Activated CD8-positive, alpha-beta memory T cell treated with anti-CD3 and anti-CD28 coated beads, Interleukin-2, amount 10 ng/mL, durations not matched to agents 7 days and 5 days (primary cell): ENCODE data around the gene ADAMTSL1. TPM values are rescaled to one million over a fixed set of nuclear protein-coding genes. Genes with fewer than 3 reads are reported as not detected.

Experiments
- ATAC-seq: fragments of 150-1000 bp; cut with Tn5 transposase; one replicate; pipeline ENCODE4 v1.10.0; 2021; ENCODE audit warnings: moderate library complexity
- CTCF ChIA-PET: fragments of 350-600 bp; sonication (Branson Sonifier 250); formaldehyde crosslinking; loops from one replicate; lab custom pipeline; 2021; ENCODE audit warnings: antibody characterized with exemption; lab: Charles Lee
- DNase-seq: peaks from one replicate; pipeline ENCODE4 v3.0.0-alpha.2; 2020
- H3K27ac Mint-ChIP-seq: one replicate; pipeline ENCODE4 v1.8.0; 2021; ENCODE audit warnings: mild to moderate bottlenecking, mixed read lengths
- H3K27me3 Mint-ChIP-seq: one replicate; pipeline ENCODE4 v1.8.0; 2021; ENCODE audit warnings: mixed read lengths
- H3K36me3 Mint-ChIP-seq: one replicate; pipeline ENCODE4 v1.8.0; 2021; ENCODE audit warnings: mild to moderate bottlenecking, mixed read lengths
- H3K4me1 Mint-ChIP-seq: one replicate; pipeline ENCODE4 v1.8.0; 2021; ENCODE audit warnings: mixed read lengths
- H3K4me3 Mint-ChIP-seq: one replicate; pipeline ENCODE4 v1.8.0; 2021; ENCODE audit warnings: mild to moderate bottlenecking, moderate library complexity, mixed read lengths
- H3K9me3 Mint-ChIP-seq: one replicate; pipeline ENCODE4 v1.8.0; 2022; ENCODE audit warnings: low read depth, mixed read lengths
- total RNA-seq, 2 experiments: library from RNA; stranded (reverse); gene quantifications; one replicate each; pipeline ENCODE4 v1.2.3, GENCODE V29; 2021

ADAMTSL1 gene
- total RNA-seq, 2 experiments from 2014 or later: not detected

DNA sequence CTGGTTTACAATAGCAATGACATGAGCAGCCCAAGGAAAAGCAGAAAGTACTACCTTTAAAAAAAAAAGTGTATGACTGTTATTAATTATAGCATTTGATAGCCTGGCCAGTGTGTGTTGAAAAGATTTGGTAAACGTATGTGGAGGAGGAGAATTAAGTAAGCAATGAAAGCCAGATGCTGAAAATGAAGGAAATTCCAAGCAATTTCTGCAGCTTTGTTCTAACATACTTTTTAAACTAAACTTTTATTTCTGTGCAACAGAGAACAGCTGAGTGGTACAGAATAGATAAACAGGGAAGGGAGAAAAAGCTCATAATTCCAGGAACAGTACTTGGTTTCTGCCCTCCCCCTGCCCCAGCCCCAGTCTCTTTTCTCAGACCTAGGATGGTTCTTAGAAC lies 252.6 kb downstream of the ADAMTSL1 start:
- Mint-ChIP-seq H3K4me3 (no peak overlapping the region), H3K4me1 (no peaks in the 10 kb centered on the region), H3K36me3 (no peaks in the 10 kb centered on the region), H3K9me3 (no peaks in the 10 kb centered on the region), H3K27me3 (no peaks in the 10 kb centered on the region), H3K27ac (no peak overlapping the region)
- DNase-seq: no peak
- CTCF ChIA-PET: no interaction called here
- no peak for ATAC-seq

DNA sequence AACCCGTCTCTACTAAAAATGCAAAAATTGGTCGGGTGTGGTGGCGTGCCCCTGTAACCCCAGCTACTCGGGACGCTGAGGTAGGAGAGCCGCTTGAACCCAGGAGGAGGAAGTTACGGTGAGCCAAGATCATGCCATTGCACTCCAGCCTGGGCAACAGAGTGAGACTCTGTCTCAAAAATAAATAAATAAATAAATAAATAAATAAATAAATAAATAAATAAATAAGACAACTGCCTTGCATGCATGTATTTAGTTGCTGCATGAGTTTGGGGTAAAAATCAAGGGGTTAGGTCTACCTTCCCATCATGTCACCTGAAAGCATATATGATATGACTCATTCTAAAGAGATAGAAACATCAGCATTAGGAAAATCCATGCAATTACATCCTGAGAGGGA lies 254.0 kb downstream of the ADAMTSL1 start:
- no peaks in the 10 kb centered on the region for H3K36me3 Mint-ChIP-seq
- H3K4me3 Mint-ChIP-seq: no peak overlapping the region
- H3K4me1 Mint-ChIP-seq: no peaks in the 10 kb centered on the region
- CTCF ChIA-PET: no interaction called here
- no peaks in the 10 kb centered on the region for H3K27me3 Mint-ChIP-seq
- no peaks in the 10 kb centered on the region for H3K9me3 Mint-ChIP-seq
- DNase-seq (no peak), ATAC-seq (no peak)
- no peak overlapping the region for H3K27ac Mint-ChIP-seq

DNA sequence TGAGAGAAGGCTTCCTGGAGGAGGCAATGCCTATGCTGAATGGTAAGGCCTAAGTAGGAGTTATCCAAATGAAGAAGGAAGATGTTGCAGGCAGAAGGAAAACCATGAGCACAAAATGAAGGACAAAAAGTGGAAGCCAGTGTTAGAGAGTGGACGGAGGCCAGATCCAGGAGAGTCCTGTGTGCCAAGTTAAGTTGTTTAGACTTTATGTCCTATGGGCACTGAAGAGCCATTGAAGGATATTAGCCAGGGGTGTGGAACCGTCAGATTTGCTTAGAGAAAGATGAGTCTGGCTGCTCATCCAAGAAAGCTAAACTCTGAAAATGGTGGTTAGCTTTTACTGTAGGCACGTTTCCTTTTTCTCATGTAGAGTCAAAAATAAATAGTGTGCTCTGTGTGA lies 254.7 kb downstream of the ADAMTSL1 start:
- Mint-ChIP-seq H3K36me3 (no peaks in the 10 kb centered on the region), H3K4me3 (no peak overlapping the region), H3K4me1 (no peaks in the 10 kb centered on the region), H3K9me3 (no peaks in the 10 kb centered on the region), H3K27me3 (no peaks in the 10 kb centered on the region), H3K27ac (no peak overlapping the region)
- no peak for DNase-seq
- CTCF ChIA-PET: no interaction called here
- ATAC-seq: no peak

DNA sequence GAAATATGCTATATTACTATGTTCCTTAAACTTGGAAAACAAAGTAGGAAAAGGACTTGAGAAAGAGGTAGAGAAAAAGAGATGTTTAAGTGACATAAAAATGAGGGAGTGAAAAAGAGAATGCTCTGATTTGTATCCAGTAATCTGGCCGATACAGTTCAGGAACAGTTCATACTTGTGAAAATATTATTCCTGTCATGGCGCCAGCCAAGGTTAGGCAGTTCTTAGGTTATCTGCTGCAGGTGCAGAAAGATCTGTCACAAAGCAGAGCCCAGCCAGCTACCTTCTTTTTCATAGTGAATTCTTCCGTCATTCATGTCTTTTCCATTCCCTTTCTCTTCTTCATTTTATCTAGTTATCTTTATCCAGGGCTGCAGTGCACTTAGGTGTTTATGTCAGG lies 256.3 kb downstream of the ADAMTSL1 start:
- CTCF ChIA-PET: no interaction called here
- no peaks in the 10 kb centered on the region for H3K9me3 Mint-ChIP-seq
- H3K27me3 Mint-ChIP-seq: no peaks in the 10 kb centered on the region
- DNase-seq (no peak), ATAC-seq (no peak)
- H3K4me1 Mint-ChIP-seq: no peaks in the 10 kb centered on the region
- no peaks in the 10 kb centered on the region for H3K36me3 Mint-ChIP-seq
- no peak overlapping the region for H3K4me3 Mint-ChIP-seq
- no peak overlapping the region for H3K27ac Mint-ChIP-seq

DNA sequence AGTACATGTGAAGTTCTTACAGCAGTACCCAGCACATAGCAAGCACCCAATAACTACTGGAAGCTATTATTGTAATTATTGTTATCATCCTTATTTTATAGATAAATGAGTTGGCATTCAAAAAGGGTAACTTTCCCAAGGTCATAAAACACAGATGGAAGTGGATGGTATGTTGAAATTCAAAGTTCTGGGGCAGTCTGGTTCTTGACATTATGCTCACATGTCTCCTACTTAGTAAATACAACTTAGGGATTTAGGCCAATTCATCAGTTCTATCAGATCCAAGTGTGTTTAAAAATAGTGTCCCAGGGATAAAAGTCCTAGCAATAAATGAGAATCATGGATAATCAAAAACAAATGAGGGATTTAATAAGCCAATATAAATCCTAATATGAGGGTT lies 265.2 kb downstream of the ADAMTSL1 start:
- DNase-seq: no peak
- Mint-ChIP-seq H3K4me1 (no peaks in the 10 kb centered on the region), H3K36me3 (no peaks in the 10 kb centered on the region), H3K27me3 (peaks cover 5% of the 10 kb centered on the region), H3K27ac (no peak overlapping the region), H3K4me3 (no peak overlapping the region), H3K9me3 (no peaks in the 10 kb centered on the region)
- CTCF ChIA-PET: no interaction called here
- no peak for ATAC-seq

DNA sequence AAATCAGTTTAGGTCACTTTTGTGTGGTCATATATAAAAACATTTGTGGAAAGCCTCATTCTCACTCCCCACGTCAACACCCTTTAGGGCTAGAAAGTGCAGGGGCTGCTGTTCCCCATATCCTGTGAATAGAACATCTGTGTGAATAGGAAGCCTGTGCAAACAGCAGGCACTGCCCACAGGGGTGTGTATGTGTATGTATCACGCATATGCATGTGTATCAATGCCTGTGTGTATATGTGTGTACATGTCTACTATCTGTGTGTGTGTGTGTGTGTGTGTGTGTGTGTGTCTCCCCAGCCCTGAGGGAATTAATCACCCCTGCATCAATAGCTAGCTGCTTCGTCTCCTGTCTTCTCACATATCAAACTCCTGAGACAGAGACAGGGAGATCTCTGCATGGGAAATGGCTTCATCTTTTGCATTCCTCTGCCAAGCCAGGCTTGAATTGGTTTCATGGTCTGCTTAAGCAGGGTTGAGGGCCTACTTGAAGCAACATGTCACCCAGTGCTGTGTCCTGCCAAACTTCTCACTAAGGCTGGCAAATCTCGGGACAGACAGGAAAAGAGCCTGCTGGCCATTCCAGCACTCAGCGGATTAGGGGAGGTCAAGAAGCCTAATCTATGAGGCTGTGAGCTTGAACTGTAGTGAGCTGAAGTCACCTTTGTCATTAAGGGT lies 265.8 kb downstream of the ADAMTSL1 start:
- H3K4me3 Mint-ChIP-seq: no peak overlapping the region
- H3K4me1 Mint-ChIP-seq: no peaks in the 10 kb centered on the region
- H3K9me3 Mint-ChIP-seq: no peaks in the 10 kb centered on the region
- DNase-seq (no peak), ATAC-seq (no peak)
- peaks cover 5% of the 10 kb centered on the region for H3K27me3 Mint-ChIP-seq
- CTCF ChIA-PET: no interaction called here
- H3K27ac Mint-ChIP-seq: no peak overlapping the region
- no peaks in the 10 kb centered on the region for H3K36me3 Mint-ChIP-seq

DNA sequence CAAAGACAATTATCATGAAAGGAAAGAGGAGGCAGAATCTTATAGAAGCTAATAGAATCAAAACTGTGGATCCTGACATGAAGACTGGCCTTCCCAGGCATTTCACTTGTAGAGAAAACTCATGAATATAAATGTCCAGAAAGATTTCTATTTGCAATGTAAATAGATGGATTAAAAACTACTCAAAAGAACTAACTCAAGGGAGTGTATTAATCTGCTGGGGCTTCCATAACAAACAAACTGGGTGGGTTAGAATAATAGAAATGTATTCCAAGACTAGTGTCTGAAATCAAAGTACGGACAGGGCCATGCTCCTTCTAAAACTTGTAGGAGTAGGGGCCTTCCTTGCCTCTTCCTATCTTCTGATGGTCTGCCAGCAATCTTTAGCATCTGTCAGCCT lies 267.4 kb downstream of the ADAMTSL1 start:
- Mint-ChIP-seq H3K27me3 (peaks cover 5% of the 10 kb centered on the region), H3K27ac (no peak overlapping the region), H3K36me3 (no peaks in the 10 kb centered on the region), H3K4me3 (no peak overlapping the region), H3K4me1 (no peaks in the 10 kb centered on the region), H3K9me3 (no peaks in the 10 kb centered on the region)
- DNase-seq (no peak), ATAC-seq (no peak)
- CTCF ChIA-PET: no interaction called here

DNA sequence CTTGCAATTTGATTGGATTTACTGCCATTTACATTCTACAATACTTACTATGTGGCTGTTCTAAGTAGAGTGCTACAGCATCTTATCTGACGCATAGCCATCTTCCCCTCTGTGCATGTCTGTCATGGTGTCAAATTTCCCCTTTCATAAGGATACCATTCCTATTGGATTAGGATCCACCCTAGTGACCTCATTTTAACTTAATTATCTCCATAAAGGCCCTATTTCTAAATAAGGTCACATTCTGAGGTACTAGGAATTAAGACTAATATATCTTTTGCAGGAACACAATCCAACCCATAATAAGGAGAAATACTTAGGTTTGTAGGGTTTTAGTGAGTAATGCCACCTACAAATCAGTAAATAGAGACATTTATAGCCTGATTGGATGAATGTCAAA lies 268.0 kb downstream of the ADAMTSL1 start:
- no peaks in the 10 kb centered on the region for H3K36me3 Mint-ChIP-seq
- no peaks in the 10 kb centered on the region for H3K4me1 Mint-ChIP-seq
- H3K27ac Mint-ChIP-seq: no peak overlapping the region
- DNase-seq (no peak), ATAC-seq (no peak)
- CTCF ChIA-PET: no interaction called here
- no peaks in the 10 kb centered on the region for H3K9me3 Mint-ChIP-seq
- no peak overlapping the region for H3K4me3 Mint-ChIP-seq
- peaks cover 5% of the 10 kb centered on the region for H3K27me3 Mint-ChIP-seq

DNA sequence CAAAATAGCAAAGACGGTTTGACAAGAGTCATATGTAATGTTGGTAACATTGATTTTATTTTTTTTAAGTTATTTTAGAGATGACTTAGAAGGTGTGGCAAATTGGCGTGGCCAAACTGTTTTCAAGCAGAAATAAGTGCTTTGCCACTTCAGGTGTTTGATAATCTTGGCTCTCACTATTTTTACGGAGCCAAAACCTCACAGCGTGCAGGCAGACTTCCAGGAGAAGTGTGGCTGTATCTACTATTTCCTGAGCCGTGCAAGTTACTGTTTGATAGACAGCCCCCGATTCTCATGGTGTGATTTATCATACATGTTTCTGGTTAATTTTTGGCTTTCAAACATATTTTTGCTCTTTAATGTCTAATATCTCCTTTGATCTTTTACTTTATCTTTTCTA lies 269.5 kb downstream of the ADAMTSL1 start:
- peaks cover 5% of the 10 kb centered on the region for H3K27me3 Mint-ChIP-seq
- H3K4me1 Mint-ChIP-seq: no peaks in the 10 kb centered on the region
- no peaks in the 10 kb centered on the region for H3K9me3 Mint-ChIP-seq

DNA sequence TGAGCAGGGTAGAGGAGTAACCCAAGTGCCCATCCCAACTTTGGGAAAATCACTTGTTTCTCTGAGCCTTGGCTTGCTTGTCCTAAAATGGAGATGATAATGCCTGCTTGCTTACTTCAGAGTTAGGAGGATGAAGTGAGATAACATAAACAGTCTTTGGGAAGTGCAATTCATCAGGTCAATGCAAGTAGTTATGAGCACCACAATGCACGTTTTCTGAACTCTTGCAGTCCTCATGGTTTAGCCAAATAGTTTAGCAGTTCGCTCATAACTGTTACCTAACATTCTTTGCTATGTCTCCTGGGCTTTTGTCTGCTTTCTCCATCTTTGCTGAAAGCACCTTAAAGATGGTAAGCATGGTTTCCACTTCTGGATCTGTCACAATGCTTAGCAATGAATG lies 270.0 kb downstream of the ADAMTSL1 start:
- H3K27ac Mint-ChIP-seq: no peak overlapping the region
- no peaks in the 10 kb centered on the region for H3K9me3 Mint-ChIP-seq
- H3K4me1 Mint-ChIP-seq: no peaks in the 10 kb centered on the region
- no peaks in the 10 kb centered on the region for H3K36me3 Mint-ChIP-seq
- H3K4me3 Mint-ChIP-seq: no peak overlapping the region
- ATAC-seq (no peak), DNase-seq (no peak)
- peaks cover 5% of the 10 kb centered on the region for H3K27me3 Mint-ChIP-seq
- CTCF ChIA-PET: no interaction called here

More for the DNA sequence above, 269.5 kb downstream of the ADAMTSL1 start:
- CTCF ChIA-PET: no interaction called here
- no peak for DNase-seq
- Mint-ChIP-seq H3K36me3 (no peaks in the 10 kb centered on the region), H3K27ac (no peak overlapping the region), H3K4me3 (no peak overlapping the region)
- no peak for ATAC-seq

DNA sequence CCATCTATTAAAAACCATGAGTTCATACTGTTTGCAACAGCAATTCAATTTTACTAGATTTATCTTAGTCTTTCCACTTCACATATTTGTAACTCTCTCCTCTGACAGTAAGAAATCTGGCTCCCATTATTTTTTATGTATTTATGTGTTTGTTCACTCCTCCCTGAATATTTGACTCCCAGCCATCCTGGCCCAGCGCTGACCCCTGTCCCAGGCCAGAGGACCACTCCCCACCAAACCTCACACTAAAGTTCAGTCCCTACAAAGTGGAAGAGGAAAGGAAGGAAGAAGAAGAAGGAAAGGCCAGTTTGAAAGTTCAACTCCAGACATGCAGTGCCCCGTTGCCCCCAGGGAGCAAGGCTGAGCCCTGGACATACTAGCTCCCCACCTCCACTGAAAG lies 271.8 kb downstream of the ADAMTSL1 start:
- CTCF ChIA-PET: no interaction called here
- no peak overlapping the region for H3K27ac Mint-ChIP-seq
- DNase-seq: no peak
- H3K27me3 Mint-ChIP-seq: peaks cover 5% of the 10 kb centered on the region
- no peaks in the 10 kb centered on the region for H3K9me3 Mint-ChIP-seq
- no peak for ATAC-seq
- no peaks in the 10 kb centered on the region for H3K4me1 Mint-ChIP-seq
- H3K4me3 Mint-ChIP-seq: no peak overlapping the region
- no peaks in the 10 kb centered on the region for H3K36me3 Mint-ChIP-seq

DNA sequence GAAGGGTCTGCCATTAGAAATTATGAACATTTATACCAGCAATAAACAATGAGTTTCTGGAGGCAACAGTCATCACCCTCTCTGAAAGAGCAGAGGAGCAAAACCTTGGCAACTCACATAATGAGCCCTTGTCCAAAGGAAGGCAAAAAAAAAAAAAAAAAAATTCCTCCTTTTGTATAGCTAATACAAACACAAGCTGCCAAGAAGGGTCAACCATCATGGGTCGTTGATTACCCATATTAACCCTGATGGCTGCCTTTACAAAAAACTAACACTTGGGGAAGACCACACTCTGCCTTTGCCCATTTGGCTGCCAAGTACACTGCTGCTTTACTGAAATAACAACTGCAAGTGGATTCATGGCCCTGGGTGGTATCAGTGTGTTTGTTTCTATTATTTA lies 272.7 kb downstream of the ADAMTSL1 start:
- Mint-ChIP-seq H3K36me3 (no peaks in the 10 kb centered on the region), H3K4me3 (no peak overlapping the region), H3K9me3 (no peaks in the 10 kb centered on the region), H3K27ac (no peak overlapping the region), H3K27me3 (peaks cover 5% of the 10 kb centered on the region), H3K4me1 (no peaks in the 10 kb centered on the region)
- DNase-seq (no peak), ATAC-seq (no peak)
- CTCF ChIA-PET: no interaction called here

DNA sequence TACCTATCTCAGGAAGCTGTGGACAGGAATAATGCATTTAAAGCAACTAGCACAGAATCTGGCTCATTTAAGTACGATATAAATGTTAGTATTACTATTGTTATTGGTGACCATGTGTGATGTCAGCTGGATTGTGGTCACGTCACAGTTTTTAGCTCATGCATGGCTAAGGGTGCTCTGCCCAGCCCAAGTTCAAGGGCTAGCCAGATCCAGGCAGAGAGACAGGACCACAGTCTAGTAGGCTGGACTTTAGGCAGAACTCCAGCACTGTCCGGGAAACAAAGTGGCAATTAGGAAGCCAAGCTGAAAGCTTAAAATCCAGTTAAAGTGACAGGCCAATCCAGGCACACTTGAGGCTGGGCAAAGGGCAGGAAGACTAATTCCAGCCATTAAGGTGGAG lies 273.6 kb downstream of the ADAMTSL1 start:
- no peaks in the 10 kb centered on the region for H3K36me3 Mint-ChIP-seq
- no peaks in the 10 kb centered on the region for H3K4me1 Mint-ChIP-seq
- DNase-seq: no peak
- ATAC-seq: no peak
- CTCF ChIA-PET: no interaction called here
- H3K4me3 Mint-ChIP-seq: no peak overlapping the region
- H3K9me3 Mint-ChIP-seq: no peaks in the 10 kb centered on the region
- peaks cover 3% of the 10 kb centered on the region for H3K27me3 Mint-ChIP-seq
- H3K27ac Mint-ChIP-seq: no peak overlapping the region

DNA sequence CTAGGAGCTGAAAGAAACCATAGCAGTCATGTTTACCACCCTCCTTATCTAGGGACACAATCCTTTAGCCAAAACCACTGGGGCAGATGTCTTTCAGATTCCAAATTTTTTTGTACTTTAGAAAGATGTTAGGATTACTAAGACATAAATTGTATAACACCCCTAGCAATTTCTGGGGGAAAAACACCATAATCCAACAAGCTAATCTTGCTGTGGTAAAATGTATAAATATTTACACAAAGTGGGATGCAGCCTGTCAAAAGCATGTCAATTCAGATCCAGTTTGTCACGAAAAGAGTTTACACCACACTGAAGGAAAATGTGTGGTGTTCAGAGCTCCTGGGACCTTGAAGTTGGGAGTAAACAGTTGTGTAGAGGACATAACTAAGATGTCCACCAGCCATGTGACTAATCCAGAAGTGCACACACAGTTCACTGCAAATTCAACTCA lies 274.3 kb downstream of the ADAMTSL1 start:
- Mint-ChIP-seq H3K27me3 (no peaks in the 10 kb centered on the region), H3K4me1 (no peaks in the 10 kb centered on the region), H3K4me3 (no peak overlapping the region), H3K27ac (no peak overlapping the region), H3K36me3 (no peaks in the 10 kb centered on the region), H3K9me3 (no peaks in the 10 kb centered on the region)
- CTCF ChIA-PET: no interaction called here
- no peak for ATAC-seq
- no peak for DNase-seq

DNA sequence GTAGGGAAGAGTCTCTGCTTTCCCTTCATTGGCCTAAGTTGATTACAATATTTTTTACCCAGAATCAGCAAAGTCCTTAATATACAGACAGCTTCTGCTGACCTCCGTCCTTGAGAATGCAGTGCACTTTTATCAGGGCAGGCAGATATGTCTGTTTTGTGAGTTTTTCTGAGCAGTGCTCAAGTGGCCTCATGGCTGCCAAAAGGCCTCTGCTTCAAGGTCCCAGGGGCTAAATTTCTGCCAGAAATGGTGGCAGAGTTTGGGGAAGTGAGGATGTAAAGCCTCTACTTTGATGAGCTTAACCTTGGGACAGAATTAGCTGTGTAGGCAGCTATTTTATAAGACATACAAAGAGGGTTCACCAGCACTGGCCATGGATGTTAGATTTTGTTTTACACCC lies 275.8 kb downstream of the ADAMTSL1 start:
- H3K27ac Mint-ChIP-seq: no peak overlapping the region
- H3K9me3 Mint-ChIP-seq: no peaks in the 10 kb centered on the region
- ATAC-seq (no peak), DNase-seq (no peak)
- no peaks in the 10 kb centered on the region for H3K4me1 Mint-ChIP-seq
- H3K27me3 Mint-ChIP-seq: no peaks in the 10 kb centered on the region
- H3K36me3 Mint-ChIP-seq: no peaks in the 10 kb centered on the region
- CTCF ChIA-PET: no interaction called here
- H3K4me3 Mint-ChIP-seq: no peak overlapping the region
